CD4-positive, CD25-positive, alpha-beta regulatory T cell (primary cell): ENCODE measurements around the gene PRF1. TPM values are rescaled to one million over a fixed set of nuclear protein-coding genes. Genes with fewer than 3 reads are reported as not detected.
A peak's percentile ranks its signal among the peaks of the same experiment; 100 is the strongest.

Experiments
- ATAC-seq, 2 donors: fragments of 150-1000 bp; cut with Tn5 transposase; one replicate each; pipeline ENCODE4 v1.10.0; 2021; ENCODE audit warnings: low read depth in 2 of 2, moderate number of reproducible peaks in 2 of 2, moderate library complexity in 1 of 2
- DNase-seq, 3 donors: peaks; one replicate each; pipeline versions ENCODE4 v3.0.0 to v3.0.0-alpha.2; 2012 to 2022; ENCODE audit warnings: mixed read lengths in 1 of 3
- H3K27ac ChIP-seq: one replicate; pipeline ENCODE4 v1.7.0; 2013; ENCODE audit warnings: mild to moderate bottlenecking, low read length; ENCODE audit not compliant: insufficient read depth, poor library complexity, severe bottlenecking
- H3K27me3 ChIP-seq: one replicate; pipeline ENCODE4 v1.7.0; 2013; ENCODE audit warnings: low read length; ENCODE audit not compliant: control insufficient read depth, insufficient read depth
- H3K36me3 ChIP-seq: one replicate; pipeline ENCODE4 v1.7.0; 2013; ENCODE audit warnings: mild to moderate bottlenecking, low read length, moderate library complexity; ENCODE audit not compliant: control insufficient read depth, insufficient read depth
- H3K4me1 ChIP-seq: 2 replicates; pipeline ENCODE4 v1.7.0; 2013; ENCODE audit warnings: mild to moderate bottlenecking, low read length; ENCODE audit not compliant: insufficient read depth, control insufficient read depth, poor library complexity, severe bottlenecking
- H3K4me3 ChIP-seq: one replicate; pipeline ENCODE4 v1.7.0; 2013; ENCODE audit warnings: low read depth, mild to moderate bottlenecking, low read length, moderate library complexity
- H3K9me3 ChIP-seq, 2 experiments: 1 replicate in 1 of 2; 2 replicates in 1 of 2; pipeline ENCODE4 v1.7.0; 2013; ENCODE audit warnings: low read length in 2 of 2, mild to moderate bottlenecking in 1 of 2, moderate library complexity in 1 of 2; ENCODE audit not compliant: control insufficient read depth in 2 of 2
- H3K27ac Mint-ChIP-seq, 3 donors: one replicate each; pipeline ENCODE4 v1.8.0; 2020 to 2022; ENCODE audit warnings: mild to moderate bottlenecking in 3 of 3, mixed read lengths in 3 of 3, moderate library complexity in 2 of 3
- H3K27me3 Mint-ChIP-seq: one replicate; pipeline ENCODE4 v1.8.0; 2022; ENCODE audit warnings: mild to moderate bottlenecking, mixed read lengths
- H3K36me3 Mint-ChIP-seq: one replicate; pipeline ENCODE4 v1.8.0; 2020; ENCODE audit warnings: mixed read lengths
- H3K4me1 Mint-ChIP-seq, 4 donors: one replicate each; pipeline ENCODE4 v1.8.0; 2020 to 2022; ENCODE audit warnings: mixed read lengths in 4 of 4, mild to moderate bottlenecking in 1 of 4
- H3K4me3 Mint-ChIP-seq, 4 donors: one replicate each; pipeline ENCODE4 v1.8.0; 2020 to 2022; ENCODE audit warnings: mild to moderate bottlenecking in 4 of 4, mixed read lengths in 4 of 4, moderate library complexity in 3 of 4
- H3K9me3 Mint-ChIP-seq, 7 donors: one replicate each; pipeline ENCODE4 v1.8.0; 2020 to 2022; ENCODE audit warnings: mixed read lengths in 7 of 7, mild to moderate bottlenecking in 3 of 7, moderate library complexity in 2 of 7
- polyA plus RNA-seq, 4 donors: library from polyadenylated mRNA; unstranded; fragments of 300-500 nt; fragmentation: Illumina TruSeq; gene quantifications; one replicate each; pipeline ENCODE4 v1.2.3, GENCODE V29; 2021
- total RNA-seq: library from RNA; stranded (reverse); gene quantifications from one replicate; pipeline ENCODE4 v1.2.3, GENCODE V29; 2022

The PRF1 gene
- total and polyA plus RNA-seq, 5 donors from 2014 or later = 32.4 to 187 (median 139) TPM

GRCh38 chr10:70597856-70598815, 4.4 kb downstream of the PRF1 start:
- Mint-ChIP-seq H3K9me3 (no peaks in the 10 kb centered on the region), H3K4me1 (peaks cover 5 to 64% (median 35%) of the 10 kb centered on the region in 4 donors), H3K4me3 (peak overlapping the region in 1 of 4 donors; percentile 51), H3K36me3 (peaks cover 33% of the 10 kb centered on the region), H3K27me3 (peaks cover 4% of the 10 kb centered on the region), H3K27ac (no peak overlapping the region)
- Histone ChIP-seq H3K9me3 (no peaks in the 10 kb centered on the region), H3K4me3 (no peak overlapping the region), H3K36me3 (peaks cover 41% of the 10 kb centered on the region), H3K27me3 (no peaks in the 10 kb centered on the region), H3K27ac (no peak overlapping the region), H3K4me1 (peaks cover 35% of the 10 kb centered on the region)
- ATAC-seq (no peak), DNase-seq (no peak)

- peaks cover 4% of the 10 kb centered on the region for H3K27me3 Mint-ChIP-seq
- ATAC-seq = no peak
- H3K27ac Mint-ChIP-seq = peak overlapping the region in 1 of 3 donors; percentile 56
- Histone ChIP-seq H3K36me3 (peaks cover 41% of the 10 kb centered on the region), H3K4me1 (peaks cover 27% of the 10 kb centered on the region), H3K4me3 (no peak overlapping the region), H3K9me3 (no peaks in the 10 kb centered on the region), H3K27me3 (no peaks in the 10 kb centered on the region), H3K27ac (no peak overlapping the region)
- peaks cover 5 to 61% (median 28%) of the 10 kb centered on the region in 4 donors for H3K4me1 Mint-ChIP-seq
- H3K4me3 Mint-ChIP-seq = peak overlapping the region in 2 of 4 donors; percentile 10
- H3K9me3 Mint-ChIP-seq = no peaks in the 10 kb centered on the region
- DNase-seq = no peak
- H3K36me3 Mint-ChIP-seq = peaks cover 33% of the 10 kb centered on the region
These were observed 5.4 kb downstream of the PRF1 start for GRCh38 chr10:70596860-70597809.

GRCh38 chr10:70596110-70596798, 6.3 kb downstream of the PRF1 start:
- Histone ChIP-seq H3K4me3 (no peak overlapping the region), H3K36me3 (peaks cover 41% of the 10 kb centered on the region), H3K4me1 (peaks cover 18% of the 10 kb centered on the region), H3K27ac (no peak overlapping the region), H3K27me3 (no peaks in the 10 kb centered on the region), H3K9me3 (no peaks in the 10 kb centered on the region)
- no peak for DNase-seq
- H3K4me3 Mint-ChIP-seq = peak overlapping the region in 2 of 4 donors; percentile 10 to 63
- H3K36me3 Mint-ChIP-seq = peaks cover 33% of the 10 kb centered on the region
- H3K27me3 Mint-ChIP-seq = peaks cover 4% of the 10 kb centered on the region
- H3K27ac Mint-ChIP-seq = peak overlapping the region; percentile 26 to 62 (median 48)
- no peaks in the 10 kb centered on the region for H3K9me3 Mint-ChIP-seq
- H3K4me1 Mint-ChIP-seq = peaks cover 5 to 53% (median 23%) of the 10 kb centered on the region in 4 donors
- ATAC-seq = no peak

- peak overlapping the region in 1 of 4 donors; percentile 1 for H3K4me3 Mint-ChIP-seq
- peaks cover 41% of the 10 kb centered on the region for H3K36me3 ChIP-seq
- peaks cover 4% of the 10 kb centered on the region for H3K27me3 Mint-ChIP-seq
- no peak for ATAC-seq
- H3K27ac Mint-ChIP-seq = peak overlapping the region in 2 of 3 donors; percentile 62 to 82
- H3K27me3 ChIP-seq = no peaks in the 10 kb centered on the region
- H3K4me1 ChIP-seq = peaks cover 12% of the 10 kb centered on the region
- H3K4me1 Mint-ChIP-seq = peaks cover 5 to 47% (median 22%) of the 10 kb centered on the region in 4 donors
- H3K4me3 ChIP-seq = no peak overlapping the region
- no peaks in the 10 kb centered on the region for H3K9me3 Mint-ChIP-seq
- H3K36me3 Mint-ChIP-seq = peaks cover 33% of the 10 kb centered on the region
- H3K27ac ChIP-seq = no peak overlapping the region
- no peak for DNase-seq
- H3K9me3 ChIP-seq = no peaks in the 10 kb centered on the region
These were observed 7.0 kb downstream of the PRF1 start for GRCh38 chr10:70595566-70596016.

GRCh38 chr10:70594161-70594560, 8.4 kb downstream of the PRF1 start:
- Mint-ChIP-seq H3K4me1 (peaks cover 5 to 35% (median 18%) of the 10 kb centered on the region in 4 donors), H3K9me3 (no peaks in the 10 kb centered on the region), H3K36me3 (peaks cover 26% of the 10 kb centered on the region), H3K27me3 (no peaks in the 10 kb centered on the region), H3K4me3 (no peak overlapping the region), H3K27ac (peak overlapping the region in 2 of 3 donors; percentile 25 to 60)
- Histone ChIP-seq H3K27ac (no peak overlapping the region), H3K4me3 (no peak overlapping the region), H3K4me1 (no peaks in the 10 kb centered on the region), H3K9me3 (no peaks in the 10 kb centered on the region), H3K27me3 (no peaks in the 10 kb centered on the region), H3K36me3 (peaks cover 28% of the 10 kb centered on the region)
- no peak for ATAC-seq
- no peak for DNase-seq

- no peaks in the 10 kb centered on the region for H3K4me1 ChIP-seq
- Mint-ChIP-seq H3K4me3 (no peak overlapping the region), H3K36me3 (peaks cover 21% of the 10 kb centered on the region), H3K9me3 (no peaks in the 10 kb centered on the region), H3K27ac (peak overlapping the region in 1 of 3 donors; percentile 36), H3K4me1 (peaks cover 5 to 32% (median 18%) of the 10 kb centered on the region in 4 donors), H3K27me3 (no peaks in the 10 kb centered on the region)
- H3K27ac ChIP-seq = no peak overlapping the region
- no peaks in the 10 kb centered on the region for H3K27me3 ChIP-seq
- H3K9me3 ChIP-seq = no peaks in the 10 kb centered on the region
- ATAC-seq (no peak), DNase-seq (no peak)
- H3K4me3 ChIP-seq = no peak overlapping the region
- peaks cover 22% of the 10 kb centered on the region for H3K36me3 ChIP-seq
These were observed 9.0 kb downstream of the PRF1 start for GRCh38 chr10:70593513-70593890.
